PC-9 (cell line): Measurements from ENCODE around the gene PRR7.
"Not testable (repeated sequence)": the region's sequence is repeated elsewhere in the genome, so short reads cannot be mapped to it uniquely, and the experiment has no call there.

Source experiments
- CTCF ChIP-seq: fragments of 200-600 bp; sonication (generic); conservative IDR thresholded peaks from 2 replicates; pipeline ENCODE4 v1.6.1; 2017; ENCODE audit warnings: mixed run types, antibody characterized with exemption, mild to moderate bottlenecking, moderate library complexity
- EZH2 ChIP-seq: fragments of 200-600 bp; sonication (generic); IDR thresholded peaks from 2 replicates; pipeline ENCODE4 v1.8.0; 2017; ENCODE audit warnings: antibody characterized with exemption, low read depth

- not testable (repeated sequence) for TF ChIP-seq CTCF, EZH2
Measured at GRCh38 chr5:177417081-177417480, 29.5 kb upstream of the PRR7 start.
